GM18861 (cell line): Measurements from ENCODE around the gene OXCT1.
"Not testable (repeated sequence)": the region's sequence is repeated elsewhere in the genome, so short reads cannot be mapped to it uniquely, and the experiment has no call there.

Source experiments
- ATAC-seq: cut with Tn5 transposase; IDR thresholded peaks from one replicate; pipeline ENCODE4 v1.9.1; 2021; ENCODE audit not compliant: unreplicated experiment

OXCT1 gene

GRCh38 chr5:41831155-41831554 is 39.1 kb downstream of the OXCT1 start:
- no peak for ATAC-seq

GRCh38 chr5:41827792-41828191 is 42.4 kb downstream of the OXCT1 start:
- no peak for ATAC-seq

GRCh38 chr5:41822036-41822435 is 48.2 kb downstream of the OXCT1 start:
- ATAC-seq: no peak

GRCh38 chr5:41821051-41821450 is 49.2 kb downstream of the OXCT1 start:
- no peak for ATAC-seq

- ATAC-seq: no peak
Measured at GRCh38 chr5:41820150-41820549, 50.1 kb downstream of the OXCT1 start.

GRCh38 chr5:41817625-41818301 is 52.5 kb downstream of the OXCT1 start:
- no peak for ATAC-seq

GRCh38 chr5:41815663-41816229 is 54.5 kb downstream of the OXCT1 start:
- ATAC-seq: no peak

- ATAC-seq: no peak
Measured at GRCh38 chr5:41815261-41815660, 55.0 kb downstream of the OXCT1 start.

- not testable (repeated sequence) for ATAC-seq
Measured at GRCh38 chr5:41814306-41814705, 55.9 kb downstream of the OXCT1 start.

GRCh38 chr5:41812156-41812555 is 58.1 kb downstream of the OXCT1 start:
- ATAC-seq: no peak

- no peak for ATAC-seq
Measured at GRCh38 chr5:41809128-41809527, 61.1 kb downstream of the OXCT1 start.

GRCh38 chr5:41808294-41808693 is 61.9 kb downstream of the OXCT1 start:
- no peak for ATAC-seq

GRCh38 chr5:41797662-41798061 is 72.6 kb downstream of the OXCT1 start:
- no peak for ATAC-seq

GRCh38 chr5:41796061-41796460 is 74.2 kb downstream of the OXCT1 start:
- ATAC-seq: no peak

GRCh38 chr5:41795125-41795524 is 75.1 kb downstream of the OXCT1 start:
- ATAC-seq: no peak

- no peak for ATAC-seq
Measured at GRCh38 chr5:41794471-41794870, 75.8 kb downstream of the OXCT1 start.

GRCh38 chr5:41793141-41793770 is 77.0 kb downstream of the OXCT1 start:
- no peak for ATAC-seq

- no peak for ATAC-seq
Measured at GRCh38 chr5:41790038-41790776, 80.0 kb downstream of the OXCT1 start.

- no peak for ATAC-seq
Measured at GRCh38 chr5:41789434-41789833, 80.8 kb downstream of the OXCT1 start.

GRCh38 chr5:41788941-41789368 is 81.3 kb downstream of the OXCT1 start:
- no peak for ATAC-seq

- ATAC-seq: peak; percentile 47
Measured at GRCh38 chr5:41787265-41787664, 83.0 kb downstream of the OXCT1 start.

- ATAC-seq: no peak
Measured at GRCh38 chr5:41785061-41785460, 85.2 kb downstream of the OXCT1 start.
